Measurements from ENCODE around the gene SLC26A11. TPM values are rescaled to one million over a fixed set of nuclear protein-coding genes. Genes with fewer than 3 reads are reported as not detected.

The SLC26A11 gene
- polyA plus RNA-seq, 2 of the 4 experiments (the other 2 are of a cell fraction) = 8.3 to 13.7 TPM

DNA sequence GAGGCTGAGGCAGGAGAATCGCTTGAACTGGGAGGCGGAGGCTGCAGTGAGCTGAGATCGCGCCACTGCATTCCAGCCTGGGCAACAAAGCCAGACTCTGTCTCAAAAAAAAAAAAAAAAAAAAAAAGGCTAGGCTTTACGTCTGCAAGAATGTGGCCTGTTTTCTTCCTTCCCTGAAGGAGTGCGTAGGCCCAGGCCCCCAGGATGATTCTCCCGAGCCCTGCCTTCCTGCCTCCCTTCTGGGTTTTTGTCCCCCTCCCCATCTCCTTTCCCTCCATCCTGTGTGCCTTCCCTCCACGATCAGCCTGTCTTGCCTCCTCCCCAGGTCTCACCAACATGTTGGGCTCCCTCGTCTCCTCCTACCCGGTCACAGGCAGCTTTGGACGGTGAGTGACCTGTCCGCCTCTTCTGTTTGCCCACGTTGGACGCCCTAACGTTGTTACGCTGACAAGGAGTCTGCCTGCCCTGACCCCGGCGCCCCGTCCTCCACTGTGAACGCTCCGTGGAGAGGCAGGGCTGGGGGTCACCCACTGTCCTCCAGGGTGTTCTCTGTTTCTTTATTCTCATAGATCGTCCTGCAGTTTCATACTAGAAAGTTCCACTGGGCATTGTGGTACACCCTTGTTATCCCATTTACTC, 24.8 kb downstream of the SLC26A11 start:
- TF ChIP-seq KDM1A (IDR thresholded peaks at IDR 0.05; ENCODE audit: low read depth) (no peak), EHF (CRISPR knock-in tag; IDR thresholded peaks at IDR 0.05) (no peak), CEBPB (IDR thresholded peaks at IDR 0.05) (no peak), ZSCAN20 (CRISPR knock-in tag; IDR thresholded peaks at IDR 0.05) (no peak), FOSL2 (IDR thresholded peaks at IDR 0.05) (no peak), FOSL2 (CRISPR knock-in tag; IDR thresholded peaks at IDR 0.05) (no peak), HDAC2 (IDR thresholded peaks at IDR 0.05) (no peak), TP53 (CRISPR knock-in tag; IDR thresholded peaks at IDR 0.05) (no peak), BHLHE40 (IDR thresholded peaks at IDR 0.05; ENCODE audit: low read depth, low read length) (no peak), CHD4 (IDR thresholded peaks at IDR 0.05; ENCODE audit: borderline replicate concordance) (no peak), NPAS2 (CRISPR knock-in tag; IDR thresholded peaks at IDR 0.05; ENCODE audit: borderline replicate concordance) (no peak), MAFK (IDR thresholded peaks at IDR 0.05; ENCODE audit: partially characterized antibody) (no peak), EHMT2 (IDR thresholded peaks at IDR 0.05; ENCODE audit: low read depth) (no peak)
- TF ChIP-seq, protein P1, sequence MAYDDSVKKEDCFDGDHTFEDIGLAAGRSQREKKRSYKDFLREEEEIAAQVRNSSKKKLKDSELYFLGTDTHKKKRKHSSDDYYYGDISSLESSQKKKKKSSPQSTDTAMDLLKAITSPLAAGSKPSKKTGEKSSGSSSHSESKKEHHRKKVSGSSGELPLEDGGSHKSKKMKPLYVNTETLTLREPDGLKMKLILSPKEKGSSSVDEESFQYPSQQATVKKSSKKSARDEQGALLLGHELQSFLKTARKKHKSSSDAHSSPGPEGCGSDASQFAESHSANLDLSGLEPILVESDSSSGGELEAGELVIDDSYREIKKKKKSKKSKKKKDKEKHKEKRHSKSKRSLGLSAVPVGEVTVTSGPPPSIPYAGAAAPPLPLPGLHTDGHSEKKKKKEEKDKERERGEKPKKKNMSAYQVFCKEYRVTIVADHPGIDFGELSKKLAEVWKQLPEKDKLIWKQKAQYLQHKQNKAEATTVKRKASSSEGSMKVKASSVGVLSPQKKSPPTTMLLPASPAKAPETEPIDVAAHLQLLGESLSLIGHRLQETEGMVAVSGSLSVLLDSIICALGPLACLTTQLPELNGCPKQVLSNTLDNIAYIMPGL (CRISPR knock-in tag; IDR thresholded peaks at IDR 0.05; ENCODE audit: borderline replicate concordance) = no peak
- ChIA-PET CTCF (interaction anchor here (0.6 to 1.6 kb wide), 8 partner anchors 41 to 237 kb away, joined by 3 to 8 read pairs (median 4); partner anchors contain the start of gene GAA), POLR2A (interaction anchor here (0.6 kb wide), 1 partner anchor 143 kb away, joined by 3 read pairs; no protein-coding TSS in a partner anchor)
- ATAC-seq (no peak), FAIRE-seq (no peak), DNase-seq (ENCODE audit: low read depth in 1 of 2, low spot score in 1 of 2) (no peak)
- WGBS (ENCODE audit: missing lambda C conversion rate) = 93% methylated on average over 22 of the region's 22 CpGs
- H3K9me3 ChIP-seq = no peaks in the 10 kb centered on the region
- H3K4me1 ChIP-seq = 0 out of 3 replicates have a peak, but pooled peaks cover 4% of the 10 kb centered on the region
- H3K4me3 ChIP-seq = no peak overlapping the region
- H3K4me2 ChIP-seq = no peak overlapping the region
- H3K27ac ChIP-seq = no peak overlapping the region

DNA sequence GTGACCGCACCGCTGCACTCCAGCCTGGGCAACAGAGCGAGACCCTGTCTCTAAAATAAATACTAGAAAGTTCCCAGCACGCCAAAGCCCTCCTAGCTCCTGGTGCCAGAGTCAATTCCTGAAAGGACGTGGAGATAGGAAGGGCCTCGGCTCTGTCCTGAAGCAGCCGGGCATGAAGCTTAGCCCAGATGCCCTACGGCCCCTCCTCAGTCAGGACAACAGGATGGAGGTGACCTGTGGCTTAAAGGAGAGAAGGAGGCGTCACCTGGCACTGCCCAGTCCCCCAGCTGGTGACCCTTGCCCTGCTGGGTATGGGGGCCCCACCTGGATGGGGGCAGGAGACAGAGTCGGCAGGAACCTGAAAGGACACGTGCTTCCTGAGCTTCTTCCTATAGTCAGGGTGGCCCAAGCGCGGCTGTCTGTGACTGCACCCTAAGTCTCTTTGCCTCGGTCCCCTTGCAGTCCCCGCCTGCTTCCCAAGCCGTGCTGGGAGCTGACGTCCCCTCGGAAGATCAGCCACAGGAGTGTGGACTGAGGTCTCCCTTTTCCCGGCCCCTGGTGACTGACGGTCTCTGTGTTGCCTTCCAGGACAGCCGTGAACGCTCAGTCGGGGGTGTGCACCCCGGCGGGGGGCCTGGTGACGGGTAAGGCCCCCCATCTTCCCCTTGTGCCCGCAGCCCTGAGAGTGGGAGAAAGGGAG, 25.5 kb downstream of the SLC26A11 start:
- H3K9me3 ChIP-seq = no peaks in the 10 kb centered on the region
- CTCF ChIA-PET = interaction anchor here (0.8 to 1.4 kb wide), 3 partner anchors 41 to 144 kb away, joined by 3 to 4 read pairs (median 3); partner anchors contain the start of gene GAA
- H3K4me3 ChIP-seq = no peak overlapping the region
- ATAC-seq = no peak
- DNase-seq (ENCODE audit: low read depth in 1 of 2, low spot score in 1 of 2) = no peak
- H3K27ac ChIP-seq = no peak overlapping the region
- 91% methylated on average over 22 of the region's 27 CpGs for WGBS (ENCODE audit: missing lambda C conversion rate)
- TF ChIP-seq HOXA7 (CRISPR knock-in tag; IDR thresholded peaks at IDR 0.05) (no peak), TFCP2L1 (CRISPR knock-in tag; IDR thresholded peaks at IDR 0.05) (no peak), ZC3H11A (IDR thresholded peaks at IDR 0.05) (no peak), CEBPB (IDR thresholded peaks at IDR 0.05) (no peak), NPAS2 (CRISPR knock-in tag; IDR thresholded peaks at IDR 0.05; ENCODE audit: borderline replicate concordance) (no peak), HEYL (CRISPR knock-in tag; IDR thresholded peaks at IDR 0.05) (no peak), FOSB (CRISPR knock-in tag; IDR thresholded peaks at IDR 0.05) (no peak), JUNB (IDR thresholded peaks at IDR 0.05) (no peak)
- TF ChIP-seq, protein P2, sequence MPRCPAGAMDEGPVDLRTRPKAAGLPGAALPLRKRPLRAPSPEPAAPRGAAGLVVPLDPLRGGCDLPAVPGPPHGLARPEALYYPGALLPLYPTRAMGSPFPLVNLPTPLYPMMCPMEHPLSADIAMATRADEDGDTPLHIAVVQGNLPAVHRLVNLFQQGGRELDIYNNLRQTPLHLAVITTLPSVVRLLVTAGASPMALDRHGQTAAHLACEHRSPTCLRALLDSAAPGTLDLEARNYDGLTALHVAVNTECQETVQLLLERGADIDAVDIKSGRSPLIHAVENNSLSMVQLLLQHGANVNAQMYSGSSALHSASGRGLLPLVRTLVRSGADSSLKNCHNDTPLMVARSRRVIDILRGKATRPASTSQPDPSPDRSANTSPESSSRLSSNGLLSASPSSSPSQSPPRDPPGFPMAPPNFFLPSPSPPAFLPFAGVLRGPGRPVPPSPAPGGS (IDR thresholded peaks at IDR 0.05) = no peak
- TF ChIP-seq, protein P3, sequence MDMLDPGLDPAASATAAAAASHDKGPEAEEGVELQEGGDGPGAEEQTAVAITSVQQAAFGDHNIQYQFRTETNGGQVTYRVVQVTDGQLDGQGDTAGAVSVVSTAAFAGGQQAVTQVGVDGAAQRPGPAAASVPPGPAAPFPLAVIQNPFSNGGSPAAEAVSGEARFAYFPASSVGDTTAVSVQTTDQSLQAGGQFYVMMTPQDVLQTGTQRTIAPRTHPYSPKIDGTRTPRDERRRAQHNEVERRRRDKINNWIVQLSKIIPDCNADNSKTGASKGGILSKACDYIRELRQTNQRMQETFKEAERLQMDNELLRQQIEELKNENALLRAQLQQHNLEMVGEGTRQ (IDR thresholded peaks at IDR 0.05) = no peak
- POLR2A ChIA-PET = no interaction called here
- H3K4me1 ChIP-seq = 0 out of 3 replicates have a peak, but pooled peaks cover 4% of the 10 kb centered on the region
- H3K4me2 ChIP-seq = no peak overlapping the region
- no peak for FAIRE-seq

Data from A549 (cell line).